Measurements from ENCODE around the gene CSK.
A peak's percentile ranks its signal among the peaks of the same experiment; 100 is the strongest.

CSK gene

DNA sequence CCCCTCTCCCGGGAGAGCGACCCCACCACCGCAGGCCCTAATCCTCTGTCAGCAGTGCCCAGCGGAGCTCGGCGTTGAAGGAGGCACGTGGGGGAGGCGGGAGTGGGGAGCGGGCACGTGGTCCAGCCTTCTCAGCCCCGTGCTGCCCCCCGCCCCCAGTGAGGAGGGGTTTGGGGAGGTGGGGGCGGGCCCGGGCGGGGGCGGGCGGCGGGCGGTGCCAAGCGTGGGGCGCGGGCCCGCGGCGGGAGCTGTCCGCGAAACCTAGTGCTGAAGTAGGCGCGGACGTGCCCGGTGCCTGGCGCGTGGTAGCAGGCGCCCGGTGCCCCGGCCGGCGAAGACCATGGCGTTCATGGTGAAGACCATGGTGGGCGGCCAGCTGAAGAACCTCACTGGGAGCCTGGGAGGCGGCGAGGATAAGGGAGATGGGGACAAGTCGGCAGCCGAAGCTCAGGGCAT, 44.5 kb downstream of the CSK start, which contains the start of gene CPLX3:
TSS of gene CPLX3 (plus strand) at position 264 of the 456 bp plus-strand sequence. CDS start at position 341, 77 bp downstream.
- DNase-seq (ENCODE audit: low read depth) = no peak

DNA sequence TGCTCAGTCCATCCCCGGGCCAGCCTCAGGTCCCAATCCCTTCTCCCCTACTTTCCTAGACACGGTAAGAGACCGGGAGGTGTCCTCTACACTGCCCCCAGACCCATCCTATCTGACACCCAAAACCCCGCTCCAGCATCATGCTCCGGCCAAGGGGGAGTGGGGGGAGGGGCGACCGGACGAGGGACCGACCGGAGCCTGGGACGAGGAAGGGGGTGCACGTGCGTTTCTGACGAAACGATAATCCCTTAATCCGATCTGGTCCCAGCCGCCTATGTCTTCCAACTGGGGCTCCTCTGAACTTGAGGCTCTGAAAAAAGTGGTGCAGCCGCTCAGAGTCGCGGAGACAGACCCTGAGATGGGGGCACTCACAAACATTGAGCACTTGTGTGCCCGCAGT, 45.0 kb downstream of the CSK start:
- DNase-seq (ENCODE audit: low read depth) = no peak

DNA sequence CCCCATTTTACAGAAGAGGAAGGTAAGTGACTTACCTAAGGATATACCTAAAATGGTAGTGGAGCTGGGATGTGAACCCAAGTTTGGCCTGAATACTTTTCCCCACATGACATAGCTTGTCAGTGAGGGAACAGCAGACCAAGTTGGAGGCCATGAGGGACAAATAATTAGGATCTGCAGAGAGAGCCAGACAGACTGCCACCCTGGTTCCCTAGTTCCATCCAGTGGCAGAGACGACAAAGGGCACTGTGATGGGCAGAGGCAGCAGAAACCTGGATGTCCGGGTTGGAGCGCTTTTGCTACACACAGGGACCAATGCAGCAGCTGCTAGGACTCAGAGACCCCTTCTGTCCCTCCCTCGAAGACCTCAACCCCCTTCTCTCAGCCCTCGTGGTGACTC, 45.7 kb downstream of the CSK start:
- DNase-seq (ENCODE audit: low read depth) = no peak

DNA sequence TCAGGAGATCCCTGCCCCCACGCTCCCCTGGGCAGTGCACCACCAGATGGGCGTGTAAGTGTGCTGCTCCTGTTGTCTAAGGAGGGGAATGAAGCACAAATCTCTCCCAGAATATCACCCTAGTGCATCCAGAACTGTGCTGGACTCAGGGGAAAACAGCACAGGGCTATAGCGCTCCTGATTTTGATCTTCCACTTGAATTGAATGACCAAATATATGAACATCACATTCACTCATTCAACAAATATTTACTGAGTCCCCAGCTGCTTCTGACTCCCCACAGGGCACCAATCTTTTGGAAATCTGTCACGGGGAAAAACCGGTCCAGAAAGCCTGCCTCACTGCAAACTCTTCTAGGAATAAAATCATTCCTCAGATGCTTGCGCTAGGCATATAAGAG, 47.0 kb downstream of the CSK start:
- DNase-seq (ENCODE audit: low read depth) = no peak

DNA sequence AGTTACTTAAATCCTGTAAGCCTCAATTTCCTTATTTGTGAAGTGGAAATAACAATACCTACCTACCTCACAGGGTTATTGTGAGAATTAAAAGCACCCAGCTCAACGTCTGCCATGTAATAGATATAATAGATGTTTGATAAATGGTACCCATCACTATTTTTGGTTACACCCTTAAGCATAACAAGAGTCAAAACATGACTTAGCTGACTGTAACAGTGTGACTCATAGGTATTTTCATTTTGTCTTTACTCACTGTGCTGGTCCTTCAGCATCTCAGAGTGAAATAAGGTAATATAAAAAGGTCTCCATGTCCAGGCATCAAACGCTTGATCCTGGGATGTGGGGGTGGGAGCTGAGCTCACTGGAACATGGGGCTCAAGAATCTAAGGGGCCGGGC, 47.6 kb downstream of the CSK start:
- no peak for DNase-seq (ENCODE audit: low read depth)

DNA sequence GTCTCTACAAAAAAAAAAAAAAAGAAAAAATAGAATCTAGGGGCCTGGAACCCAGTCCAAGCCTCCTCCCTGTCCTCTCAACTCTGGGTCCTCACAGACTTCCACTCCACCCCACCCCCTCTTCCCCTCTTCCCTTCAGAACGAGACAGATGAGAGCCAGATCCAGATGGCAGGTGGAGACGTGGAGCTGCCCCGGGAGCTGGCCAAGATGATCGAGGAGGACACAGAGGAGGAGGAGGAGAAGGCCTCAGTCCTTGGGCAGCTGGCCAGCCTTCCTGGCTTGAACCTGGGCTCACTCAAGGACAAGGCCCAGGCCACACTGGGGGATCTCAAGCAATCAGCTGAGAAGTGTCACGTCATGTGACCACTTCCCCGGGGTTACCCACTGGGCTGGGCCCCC, 48.1 kb downstream of the CSK start:
- DNase-seq (ENCODE audit: low read depth) = no peak

DNA sequence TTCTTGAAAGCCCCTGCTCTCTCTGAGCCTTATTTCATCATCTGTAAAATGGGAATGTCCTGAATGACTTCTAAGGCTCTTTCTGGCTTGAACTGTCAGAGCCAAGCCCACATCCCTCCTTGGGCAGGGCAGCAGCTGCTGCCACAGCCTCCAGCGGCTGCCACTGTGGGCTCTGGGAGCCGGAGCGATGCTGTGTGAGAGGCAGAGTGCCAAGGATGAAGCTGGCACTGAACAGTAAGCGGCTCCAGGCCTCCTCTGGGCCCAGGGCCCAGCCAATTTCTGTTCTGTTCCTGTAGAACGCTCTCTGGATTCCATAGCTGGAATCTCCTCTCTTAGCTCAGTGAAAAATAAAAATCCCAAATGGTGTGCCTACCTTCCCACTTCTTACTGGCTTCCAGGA, 49.0 kb downstream of the CSK start:
- DNase-seq (ENCODE audit: low read depth) = no peak

DNA sequence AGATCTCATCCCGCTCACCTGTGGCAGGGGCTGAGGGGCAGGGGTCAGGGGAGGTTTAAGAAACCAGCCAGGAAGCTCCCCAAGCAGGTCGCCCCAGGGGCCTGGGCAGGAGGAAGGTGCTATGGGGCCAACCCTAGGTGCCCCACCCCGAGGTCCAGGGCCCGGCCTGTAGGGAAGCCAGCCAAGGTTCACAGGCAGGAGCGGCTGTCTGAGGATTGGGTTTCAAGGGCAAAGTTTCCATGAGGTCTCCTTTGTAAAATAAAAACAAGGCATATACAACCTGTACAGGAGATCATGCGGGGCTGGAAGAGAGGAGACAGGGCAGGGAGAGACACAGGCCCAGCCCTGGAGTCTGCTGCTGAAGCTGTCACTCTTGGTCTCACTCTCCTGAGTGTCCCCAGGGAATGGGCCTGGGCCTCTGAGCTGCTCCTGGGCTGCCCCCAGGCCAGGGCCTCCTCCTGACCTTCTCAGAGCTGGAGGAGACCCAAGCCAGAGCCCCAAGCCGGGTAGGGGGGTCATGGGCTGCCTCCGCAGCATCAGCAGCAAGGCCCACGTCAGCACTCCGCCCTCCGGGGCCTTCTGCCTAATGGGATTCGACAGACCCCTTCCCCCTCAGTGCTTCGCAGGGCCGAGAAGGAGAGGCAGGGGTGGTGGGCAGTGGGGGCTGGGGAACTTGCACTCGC, 50.1 kb downstream of the CSK start:
- no peak for DNase-seq (ENCODE audit: low read depth)

DNA sequence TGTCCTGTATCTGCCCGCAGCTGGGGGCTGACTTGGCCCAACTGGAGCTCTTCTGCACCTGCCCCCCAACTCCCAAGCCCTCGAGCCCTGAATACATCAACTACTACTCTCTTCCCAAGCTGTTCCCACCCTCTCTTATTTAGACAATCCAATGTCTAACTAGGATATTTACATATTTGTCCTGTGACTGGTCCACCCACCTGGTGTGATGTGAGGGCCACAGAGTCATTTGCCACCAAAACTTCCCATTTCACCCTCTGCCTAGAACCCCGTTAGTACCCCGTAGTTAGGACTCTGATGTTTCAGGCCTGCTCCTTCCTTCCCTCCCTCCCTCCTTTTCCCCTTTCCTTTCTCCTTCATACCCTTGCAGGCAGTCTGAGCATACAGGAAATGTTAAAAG, 50.9 kb downstream of the CSK start:
- no peak for DNase-seq (ENCODE audit: low read depth)

DNA sequence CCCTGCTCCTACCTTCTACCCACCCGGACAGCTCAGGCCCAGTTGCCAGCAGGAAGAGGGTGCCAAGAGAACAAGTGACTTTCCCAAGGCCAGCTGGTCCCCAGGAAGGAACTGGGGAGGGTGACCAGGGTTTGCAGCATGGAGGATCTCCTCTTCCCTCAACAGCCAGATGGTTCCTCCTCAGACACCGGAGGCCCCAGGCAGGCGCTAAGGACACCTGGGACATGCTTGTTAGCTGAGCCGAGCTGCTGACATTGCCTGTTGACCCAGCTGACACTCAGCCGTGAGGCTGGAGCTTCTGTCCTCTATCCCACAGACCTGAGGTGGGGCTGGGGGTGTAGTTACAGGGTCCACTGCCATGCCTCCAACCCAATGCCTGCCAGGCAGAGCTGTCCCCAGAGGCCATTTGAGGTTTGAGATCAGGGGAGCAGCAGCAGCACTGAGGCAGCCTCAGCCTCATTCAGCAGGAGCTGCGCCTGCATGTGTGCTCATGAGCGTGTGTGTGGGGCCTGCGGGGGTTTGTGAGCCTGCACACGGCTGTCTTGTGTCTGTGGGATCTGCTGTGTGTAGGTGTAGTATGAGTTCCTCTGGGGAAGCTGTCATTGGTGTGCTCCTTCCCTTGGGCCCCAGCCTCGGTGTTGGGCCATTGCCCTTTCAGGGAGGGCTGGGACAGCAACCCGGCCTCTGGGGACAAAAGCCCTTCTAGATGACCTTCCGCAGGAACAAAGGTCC, 51.7 kb downstream of the CSK start:
- no peak for DNase-seq (ENCODE audit: low read depth)

DNA sequence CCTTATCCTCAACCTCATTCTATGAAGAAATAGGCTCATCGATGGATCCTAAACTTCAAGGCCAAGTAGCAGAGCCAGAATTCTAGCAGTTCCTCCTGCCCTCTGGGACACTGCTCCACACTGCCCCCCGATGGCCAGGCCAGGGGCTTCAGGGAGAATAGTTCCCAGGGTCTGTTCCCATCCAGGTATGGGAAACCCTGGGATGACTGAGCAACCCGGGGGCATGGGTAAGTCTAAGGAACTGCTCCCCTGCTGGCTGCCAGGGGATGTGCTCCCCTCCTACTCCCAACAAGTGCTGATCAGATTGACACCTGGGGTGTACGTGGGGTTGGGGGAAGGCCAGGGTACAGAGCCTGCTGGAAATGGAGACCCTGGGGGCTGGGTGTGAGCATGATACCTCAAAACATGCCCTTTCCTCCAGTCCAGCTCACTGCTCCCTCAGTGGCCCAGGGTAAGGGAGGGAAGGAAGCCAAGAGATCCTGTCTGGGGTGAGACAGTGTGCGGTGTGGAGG, 53.5 kb downstream of the CSK start:
- peak; percentile 32 for DNase-seq (ENCODE audit: low read depth)

DNA sequence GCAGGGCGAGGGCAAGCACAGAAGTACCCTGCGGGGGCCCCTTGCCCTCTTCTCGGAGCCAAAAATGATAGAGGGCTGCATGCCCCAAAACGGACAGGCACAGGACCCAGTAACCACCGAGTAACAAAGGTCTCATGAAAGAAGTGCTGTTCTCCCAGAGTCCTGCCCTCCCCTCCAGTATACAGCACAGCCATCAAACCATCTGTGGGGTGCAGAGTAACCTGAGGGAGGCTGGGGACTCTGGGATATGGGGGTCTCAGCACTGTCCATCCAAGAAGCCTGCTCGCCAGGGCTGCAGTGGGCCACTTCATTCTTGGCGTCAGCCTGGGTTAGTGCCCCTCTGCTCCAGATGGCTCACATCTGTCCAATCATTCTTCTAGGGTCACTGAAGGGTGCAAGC, 55.0 kb downstream of the CSK start:
- no peak for DNase-seq (ENCODE audit: low read depth)

DNA sequence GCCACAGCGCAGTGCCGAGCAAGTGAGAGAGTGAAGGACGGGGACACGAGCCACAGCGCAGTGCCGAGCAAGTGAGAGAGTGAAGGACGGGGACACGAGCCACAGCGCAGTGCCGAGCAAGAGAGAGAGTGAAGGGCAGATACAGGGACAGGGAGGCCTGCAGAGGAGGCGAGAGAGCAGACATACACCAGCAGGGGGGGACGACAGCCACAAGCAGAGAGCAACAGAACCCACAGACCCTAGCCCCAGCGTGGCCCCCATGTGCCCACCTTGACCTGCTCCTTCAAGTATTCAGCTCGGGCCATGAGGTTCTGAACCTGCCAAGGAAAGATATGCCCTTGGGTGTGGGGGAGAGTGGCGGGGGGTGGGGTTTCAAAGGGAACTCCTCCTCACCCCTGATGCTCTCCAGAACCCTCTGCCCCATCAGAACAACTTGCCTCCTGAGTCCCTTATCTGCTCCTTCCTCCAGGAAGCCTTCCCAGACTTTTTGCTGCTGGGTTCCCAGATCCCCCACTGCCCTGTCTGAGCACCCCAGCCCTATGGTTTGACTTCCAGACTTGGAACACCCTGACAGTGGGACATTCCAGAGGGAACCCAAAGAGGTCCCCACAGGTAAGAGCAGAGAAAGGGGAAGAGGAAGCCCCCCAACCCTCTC, 55.7 kb downstream of the CSK start:
- DNase-seq (ENCODE audit: low read depth) = no peak

DNA sequence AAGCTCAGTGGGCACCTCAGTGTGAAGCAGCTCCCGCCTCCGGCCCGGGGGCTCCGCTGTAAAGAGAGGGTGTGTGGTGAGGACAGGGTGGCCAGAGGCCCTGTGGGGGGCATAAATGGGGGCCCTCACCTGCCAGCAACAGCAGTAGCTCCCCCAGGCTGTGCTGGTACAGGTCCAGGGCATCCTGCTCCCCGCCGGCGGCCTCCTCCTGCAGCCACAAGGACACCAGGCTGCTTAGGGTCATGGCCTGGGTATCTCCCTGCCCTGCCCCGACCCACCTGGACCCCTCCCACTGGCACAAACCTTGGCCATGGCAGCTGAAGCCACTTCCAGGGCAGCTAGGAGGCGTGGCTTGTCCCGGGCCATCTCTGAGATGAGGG, 56.2 kb downstream of the CSK start:
- DNase-seq (ENCODE audit: low read depth) = no peak

DNA sequence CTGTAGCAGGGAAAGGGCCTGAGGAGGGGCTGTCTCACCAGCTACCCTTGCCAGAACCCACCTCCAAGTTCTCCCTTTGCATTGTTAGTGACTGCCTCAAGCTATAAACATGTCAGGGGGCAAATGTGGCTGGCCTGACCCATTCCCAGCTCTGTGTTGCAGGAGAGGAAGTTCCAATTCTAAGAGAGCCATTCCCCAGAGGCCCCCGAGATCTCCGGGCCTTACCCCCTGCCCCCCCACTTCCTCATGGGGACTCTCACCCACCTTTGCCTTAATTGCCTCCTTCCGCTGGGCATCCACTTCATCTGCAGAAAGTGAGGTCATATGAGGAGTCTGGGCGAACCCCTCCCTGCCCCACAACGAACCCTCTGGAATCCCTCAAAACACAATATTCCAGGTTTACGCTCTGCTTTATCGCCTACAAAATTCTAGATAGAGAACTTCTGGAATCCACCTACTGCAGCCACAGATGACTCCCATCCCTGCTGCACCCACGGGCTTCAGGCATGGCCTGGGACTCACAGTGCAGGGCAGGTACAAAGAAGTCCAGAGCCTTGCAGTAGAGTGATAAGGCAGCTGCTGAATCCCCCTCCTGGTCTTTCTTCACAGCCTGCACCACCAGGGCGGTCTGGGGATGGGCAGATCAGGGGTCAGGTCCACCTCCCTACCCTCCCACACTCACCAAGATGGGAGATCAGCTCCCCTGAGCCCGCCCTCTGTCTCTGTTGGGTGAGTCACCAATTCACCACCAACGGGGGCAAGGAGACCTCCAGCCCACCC, 57.1 kb downstream of the CSK start:
- DNase-seq (ENCODE audit: low read depth) = no peak

DNA sequence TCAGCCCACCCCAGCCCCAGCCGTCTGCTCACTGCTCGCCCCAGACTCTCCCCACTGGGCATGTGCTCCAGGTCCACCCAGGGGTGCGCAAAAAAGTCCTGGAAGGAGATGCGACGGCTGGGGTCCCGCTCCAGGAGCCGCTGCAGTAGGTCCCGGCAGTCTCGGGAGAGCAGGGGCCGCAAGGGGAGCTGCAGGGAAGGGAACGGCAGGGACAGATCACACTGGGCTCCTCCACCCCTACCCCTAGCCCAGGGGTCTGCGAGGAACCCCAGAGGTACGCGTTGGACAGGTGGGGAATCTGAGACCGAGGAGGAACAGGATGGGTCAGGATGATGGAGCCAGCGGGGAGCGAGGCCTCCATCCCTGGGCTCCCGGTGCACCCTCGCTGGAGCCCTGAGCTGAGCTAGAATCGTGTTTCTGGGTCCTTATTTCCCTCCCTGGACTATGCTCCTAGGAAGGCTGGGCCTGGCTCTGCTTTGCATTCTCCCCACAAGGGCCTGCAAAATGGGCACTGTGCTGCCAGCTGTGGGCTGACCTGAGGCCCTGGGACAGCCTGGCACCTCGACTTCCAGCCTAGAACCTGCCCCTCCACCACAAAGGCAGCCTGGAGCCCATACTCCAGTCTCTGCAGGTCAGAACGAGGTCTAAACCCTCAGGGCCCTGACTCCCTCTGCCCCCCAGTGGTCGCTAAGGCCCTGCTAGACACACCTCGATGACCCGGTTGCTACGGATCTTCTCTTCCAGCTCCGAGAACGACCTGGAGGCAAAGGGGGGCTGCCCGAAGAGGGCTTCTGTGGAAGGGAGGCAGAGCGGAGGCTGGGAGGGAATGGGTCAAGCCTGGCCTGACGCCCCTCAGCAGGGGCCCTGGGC, 57.9 kb downstream of the CSK start:
- no peak for DNase-seq (ENCODE audit: low read depth)

DNA sequence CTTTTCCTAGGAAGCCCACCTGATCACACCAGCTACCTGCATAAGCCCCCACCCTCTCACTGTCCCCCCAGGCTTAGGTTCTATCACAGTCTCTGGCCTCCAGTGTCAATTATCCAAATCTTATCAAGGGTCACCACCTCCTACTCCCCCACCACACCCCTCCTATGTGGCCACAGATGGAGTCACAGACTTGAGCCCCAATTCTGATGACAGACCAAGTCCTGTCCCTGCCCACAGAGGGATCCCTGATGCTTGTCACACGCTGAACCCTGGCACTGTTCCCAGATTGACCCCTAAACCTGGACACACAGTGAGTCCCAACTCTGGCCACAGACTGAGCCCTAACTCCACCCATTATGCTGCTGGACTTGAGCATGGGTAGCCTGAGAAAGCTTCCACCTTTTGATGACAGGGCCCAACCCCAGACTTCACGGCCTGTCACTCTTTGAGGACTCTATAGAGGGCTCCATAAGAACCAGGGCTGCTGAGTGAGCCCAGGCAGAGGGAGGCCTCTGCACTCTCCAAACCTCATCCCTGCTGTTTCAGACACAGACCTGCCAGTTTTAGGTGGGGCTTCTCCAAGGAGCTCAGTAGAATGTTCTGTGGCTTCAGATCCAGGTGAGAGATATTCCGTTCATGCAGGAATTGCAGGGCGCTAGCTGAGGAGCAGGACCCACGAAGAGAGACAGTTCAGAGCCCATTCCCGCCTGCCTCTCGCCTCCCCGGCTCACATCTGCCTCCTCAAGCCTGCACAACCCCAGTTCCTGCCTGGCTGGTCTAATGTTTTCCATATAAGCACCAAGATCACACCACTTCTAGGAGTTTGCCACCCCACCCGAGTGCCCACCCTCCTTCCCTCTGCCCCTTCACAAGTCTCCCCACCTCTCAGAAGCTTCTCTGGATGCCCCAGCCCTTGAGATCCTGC, 59.2 kb downstream of the CSK start:
- DNase-seq (ENCODE audit: low read depth) = no peak

DNA sequence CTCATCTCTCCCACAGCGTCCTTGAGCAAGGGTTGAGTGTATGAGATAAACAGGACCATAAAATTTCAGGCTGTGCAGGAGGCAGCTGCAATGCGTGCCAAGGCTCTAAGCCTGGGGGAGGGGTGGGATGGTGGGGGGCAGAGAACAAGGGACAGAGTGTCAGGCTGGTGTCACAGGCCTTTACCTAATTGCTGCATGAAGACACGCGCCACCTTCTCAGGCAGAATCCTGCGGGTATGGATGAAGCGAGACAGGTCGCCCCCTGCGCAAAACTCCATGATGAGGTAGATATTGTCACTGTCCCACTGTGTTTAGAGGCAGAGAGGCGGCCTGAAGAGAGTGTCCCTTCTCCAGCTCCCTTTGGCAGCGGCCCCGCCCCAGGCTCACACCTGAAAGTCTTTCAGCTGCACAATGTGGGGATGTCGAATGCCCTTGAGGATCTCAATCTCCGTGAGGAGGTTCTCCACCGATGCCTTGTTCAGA, 60.1 kb downstream of the CSK start:
- DNase-seq (ENCODE audit: low read depth) = no peak

DNA sequence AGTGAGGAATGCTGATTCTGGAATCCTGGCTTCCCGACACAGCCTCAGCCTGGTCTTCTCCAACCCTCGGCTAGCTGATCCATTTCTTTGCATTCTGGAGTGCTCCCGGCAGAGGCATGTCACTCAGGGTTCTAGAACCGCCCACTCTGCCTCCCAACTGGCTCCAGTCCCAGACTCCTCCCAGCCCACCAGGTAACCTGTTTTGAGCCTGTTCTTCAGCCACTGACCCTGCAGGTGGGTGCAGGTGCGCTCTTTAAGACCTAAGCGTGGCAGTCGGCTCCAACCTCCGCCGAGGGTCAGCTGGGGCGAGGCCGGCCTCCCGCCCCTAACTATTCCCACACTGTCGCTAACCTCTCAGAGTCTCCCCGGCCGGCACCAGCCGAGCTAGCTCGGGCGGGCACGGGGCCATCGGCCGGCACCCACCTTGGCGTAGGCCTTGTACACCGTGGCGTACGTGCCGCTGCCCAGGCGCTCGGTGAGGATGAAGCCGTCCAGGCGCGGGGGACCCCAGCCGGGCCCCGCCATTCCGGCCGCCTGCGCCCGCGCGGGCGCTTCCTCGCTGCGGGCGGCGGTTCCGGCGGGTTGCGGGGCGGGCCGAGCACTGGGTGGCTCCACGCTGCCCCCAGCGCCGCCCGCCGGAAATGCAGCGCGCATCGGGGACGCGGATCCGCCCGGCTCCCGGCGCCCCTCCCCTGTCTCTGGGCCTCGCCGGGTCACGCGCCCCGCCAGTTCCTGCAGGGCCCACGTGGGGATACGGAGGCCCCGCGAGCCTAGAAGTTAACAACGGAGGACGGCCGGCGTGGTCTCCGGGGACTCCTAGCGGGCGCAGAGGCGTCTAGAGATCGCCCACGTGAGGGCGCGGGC, 60.9 kb downstream of the CSK start, which contains the start of gene ULK3:
TSS of gene ULK3 (minus strand) at position 576 of the 864 bp plus-strand sequence. CDS start at position 525, 51 bp downstream.
- peak; percentile 85 for DNase-seq (ENCODE audit: low read depth)
